Measurements from ENCODE around the gene STS.
A peak's percentile ranks its signal among the peaks of the same experiment; 100 is the strongest.

STS gene, protein sequence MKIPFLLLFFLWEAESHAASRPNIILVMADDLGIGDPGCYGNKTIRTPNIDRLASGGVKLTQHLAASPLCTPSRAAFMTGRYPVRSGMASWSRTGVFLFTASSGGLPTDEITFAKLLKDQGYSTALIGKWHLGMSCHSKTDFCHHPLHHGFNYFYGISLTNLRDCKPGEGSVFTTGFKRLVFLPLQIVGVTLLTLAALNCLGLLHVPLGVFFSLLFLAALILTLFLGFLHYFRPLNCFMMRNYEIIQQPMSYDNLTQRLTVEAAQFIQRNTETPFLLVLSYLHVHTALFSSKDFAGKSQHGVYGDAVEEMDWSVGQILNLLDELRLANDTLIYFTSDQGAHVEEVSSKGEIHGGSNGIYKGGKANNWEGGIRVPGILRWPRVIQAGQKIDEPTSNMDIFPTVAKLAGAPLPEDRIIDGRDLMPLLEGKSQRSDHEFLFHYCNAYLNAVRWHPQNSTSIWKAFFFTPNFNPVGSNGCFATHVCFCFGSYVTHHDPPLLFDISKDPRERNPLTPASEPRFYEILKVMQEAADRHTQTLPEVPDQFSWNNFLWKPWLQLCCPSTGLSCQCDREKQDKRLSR

GRCh38 chrX:7147413-7147977 is at the start of gene STS:
TSS of gene STS (plus strand) at chrX:7147712. CDS start at chrX:7253200, 105,488 bp downstream.
- DNase-seq: peak; percentile 62

DNA sequence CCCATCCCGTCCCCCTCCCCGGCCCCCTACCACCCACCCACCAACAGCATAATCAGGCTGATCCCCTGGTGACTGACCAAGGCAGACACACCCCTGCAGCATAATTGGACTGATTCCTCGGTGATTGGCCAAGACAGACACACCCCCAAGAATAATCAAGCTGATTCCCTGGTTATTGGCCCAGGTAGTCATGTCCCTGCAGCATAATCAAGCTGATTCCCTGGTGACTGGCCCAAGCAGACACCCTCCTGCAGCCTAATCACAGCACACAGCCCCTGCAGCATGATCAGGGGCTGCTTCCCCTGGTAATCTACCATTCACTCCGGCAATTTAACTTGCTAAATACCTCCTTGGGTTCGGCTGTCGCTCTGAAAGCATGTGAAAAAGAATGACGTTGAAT is 47.5 kb upstream of the STS start:
- DNase-seq: no peak

DNA sequence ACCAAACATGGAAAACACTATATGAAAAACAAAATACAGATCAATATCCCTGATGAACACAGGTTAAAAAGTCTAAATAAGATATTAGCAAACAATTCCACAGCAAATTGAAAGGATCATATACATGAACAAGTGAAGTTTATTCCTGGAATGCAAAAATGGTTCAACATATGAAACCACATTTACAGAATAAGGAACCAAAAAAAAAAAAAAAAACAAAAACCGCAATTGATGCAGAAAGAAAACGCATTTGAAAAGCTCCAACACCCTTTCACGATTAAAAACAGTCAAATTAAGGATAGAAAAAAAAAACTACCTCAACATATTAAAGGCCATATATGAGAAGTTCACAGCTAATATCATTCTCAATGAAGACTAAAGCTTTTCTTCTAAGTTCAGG is 45.4 kb upstream of the STS start:
- DNase-seq: no peak

DNA sequence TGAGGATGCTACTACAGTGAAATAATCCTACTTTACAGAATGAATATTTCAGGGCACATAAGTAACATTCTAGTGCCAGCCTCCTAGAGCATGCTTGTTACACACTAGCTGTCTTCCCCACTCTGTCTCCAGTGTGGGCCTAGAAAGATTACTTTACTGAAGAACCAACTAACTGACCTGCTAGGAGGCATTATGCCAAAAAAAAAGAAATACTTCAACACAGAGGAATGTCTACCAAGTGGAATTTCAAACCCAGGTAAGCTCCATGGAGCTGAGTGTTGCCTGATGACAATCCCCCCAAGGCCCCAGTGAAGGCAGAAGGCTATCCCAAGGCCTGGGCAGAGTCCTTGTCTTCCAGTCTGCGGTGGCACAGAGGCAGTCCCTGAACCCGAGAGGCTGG is 40.9 kb upstream of the STS start:
- no peak for DNase-seq

DNA sequence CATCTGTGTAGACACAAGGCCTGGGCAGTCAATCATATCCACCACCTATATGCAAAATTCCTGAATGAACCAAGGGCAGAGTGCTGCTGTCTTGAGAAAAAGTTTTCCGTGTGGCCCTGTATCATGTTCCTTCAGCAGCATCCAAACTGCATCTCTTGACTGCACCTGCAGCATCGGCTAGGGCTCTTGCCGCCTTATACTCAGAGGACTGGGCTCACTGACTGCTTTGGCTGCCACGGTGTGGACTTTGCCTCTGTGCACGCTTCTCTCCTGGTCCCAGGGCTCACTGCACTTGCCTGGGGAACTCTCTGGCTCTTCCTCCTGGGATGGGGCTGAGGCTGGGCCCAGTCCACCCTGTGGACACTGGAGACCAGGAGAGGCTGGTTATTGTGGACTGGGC is 39.5 kb upstream of the STS start:
- no peak for DNase-seq

GRCh38 chrX:7109049-7109531 is 38.4 kb upstream of the STS start:
- DNase-seq: no peak

GRCh38 chrX:7109838-7110793 is 37.4 kb upstream of the STS start:
- no peak for DNase-seq

DNA sequence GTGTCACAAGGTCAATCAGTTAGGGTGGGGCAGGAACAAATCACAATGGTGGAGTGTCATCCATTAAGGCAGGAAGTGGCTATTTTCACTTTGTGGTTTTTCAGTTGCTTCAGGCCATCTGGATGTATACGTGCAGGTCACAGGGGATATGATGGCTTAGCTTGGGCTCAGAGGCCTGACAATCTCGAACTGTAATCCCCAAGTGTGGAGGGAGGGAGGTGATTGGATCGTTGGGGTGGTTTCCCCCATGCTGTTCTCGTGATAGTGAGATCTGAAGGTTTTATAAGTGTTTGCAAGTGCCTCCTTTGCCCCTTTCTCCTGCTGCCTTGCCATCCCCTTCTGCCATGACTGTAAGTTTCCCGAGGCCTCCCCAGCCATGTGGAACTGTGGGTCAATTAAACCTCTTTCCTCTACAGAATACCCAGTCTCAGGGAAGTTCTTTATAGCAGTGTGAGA is 36.7 kb upstream of the STS start:
- DNase-seq: no peak

- peak; percentile 38 for DNase-seq
Observed at GRCh38 chrX:7111518-7111917, 36.0 kb upstream of the STS start.

- DNase-seq: peak; percentile 45
Observed at GRCh38 chrX:7112071-7112470, 35.4 kb upstream of the STS start.

DNA sequence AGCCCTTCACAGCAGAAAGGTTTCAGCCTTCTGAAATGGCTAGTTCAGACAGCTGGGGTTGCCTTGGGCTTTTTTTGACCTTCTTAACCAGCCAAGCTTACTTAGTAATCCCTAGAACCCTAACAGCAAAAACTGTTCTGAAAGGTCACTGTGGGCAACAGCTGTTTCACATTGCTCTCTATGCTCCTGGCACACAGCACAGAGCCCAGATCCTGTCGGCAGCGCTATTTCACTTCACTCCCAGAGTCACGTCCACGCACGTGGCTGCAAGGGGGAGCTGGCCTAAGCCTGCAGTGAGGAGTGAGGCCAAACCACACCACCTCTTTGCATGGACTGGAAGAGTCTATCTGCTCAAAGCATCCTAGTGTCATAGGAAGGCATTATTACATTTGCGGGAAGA is 32.0 kb upstream of the STS start:
- no peak for DNase-seq

DNA sequence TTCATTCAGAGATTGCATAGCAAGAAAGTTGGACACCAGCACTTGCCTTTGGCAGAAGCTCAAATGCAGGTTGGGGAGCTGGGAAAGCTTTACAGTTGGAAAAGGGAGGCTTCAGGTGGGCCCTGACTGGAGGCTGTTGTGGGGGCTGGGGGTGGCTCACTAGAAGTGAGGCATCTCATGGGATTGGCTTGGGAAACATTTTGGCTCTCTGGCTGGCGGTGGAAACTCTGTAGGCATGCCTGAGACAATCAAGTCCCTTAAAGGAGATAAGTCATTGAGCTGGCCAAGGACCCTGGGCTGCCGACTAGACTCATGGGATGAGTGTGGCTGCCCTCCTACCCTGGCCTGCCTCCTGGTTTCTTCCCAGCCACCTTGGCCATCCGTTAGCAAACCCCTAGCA is 31.4 kb upstream of the STS start:
- DNase-seq: no peak

DNA sequence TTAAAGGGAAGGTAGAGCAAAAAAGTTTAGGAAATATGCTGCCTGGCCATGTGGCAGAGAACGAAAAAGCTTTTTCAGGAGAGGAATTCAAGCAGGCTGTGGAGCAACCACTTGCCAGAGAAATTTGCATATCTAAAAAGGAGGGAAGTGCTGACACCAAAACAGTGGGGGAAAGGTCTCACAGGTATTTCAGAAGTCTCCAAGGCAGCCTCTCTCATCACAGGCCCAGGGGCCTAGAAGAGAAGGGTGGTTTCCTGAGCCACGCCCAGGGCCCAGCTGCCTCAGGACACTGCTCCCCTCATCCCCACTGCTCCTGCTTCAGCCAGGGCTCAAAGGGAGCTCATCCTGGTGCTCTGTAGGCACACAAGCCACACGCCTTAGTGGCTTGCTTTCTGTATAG is 29.9 kb upstream of the STS start:
- no peak for DNase-seq

DNA sequence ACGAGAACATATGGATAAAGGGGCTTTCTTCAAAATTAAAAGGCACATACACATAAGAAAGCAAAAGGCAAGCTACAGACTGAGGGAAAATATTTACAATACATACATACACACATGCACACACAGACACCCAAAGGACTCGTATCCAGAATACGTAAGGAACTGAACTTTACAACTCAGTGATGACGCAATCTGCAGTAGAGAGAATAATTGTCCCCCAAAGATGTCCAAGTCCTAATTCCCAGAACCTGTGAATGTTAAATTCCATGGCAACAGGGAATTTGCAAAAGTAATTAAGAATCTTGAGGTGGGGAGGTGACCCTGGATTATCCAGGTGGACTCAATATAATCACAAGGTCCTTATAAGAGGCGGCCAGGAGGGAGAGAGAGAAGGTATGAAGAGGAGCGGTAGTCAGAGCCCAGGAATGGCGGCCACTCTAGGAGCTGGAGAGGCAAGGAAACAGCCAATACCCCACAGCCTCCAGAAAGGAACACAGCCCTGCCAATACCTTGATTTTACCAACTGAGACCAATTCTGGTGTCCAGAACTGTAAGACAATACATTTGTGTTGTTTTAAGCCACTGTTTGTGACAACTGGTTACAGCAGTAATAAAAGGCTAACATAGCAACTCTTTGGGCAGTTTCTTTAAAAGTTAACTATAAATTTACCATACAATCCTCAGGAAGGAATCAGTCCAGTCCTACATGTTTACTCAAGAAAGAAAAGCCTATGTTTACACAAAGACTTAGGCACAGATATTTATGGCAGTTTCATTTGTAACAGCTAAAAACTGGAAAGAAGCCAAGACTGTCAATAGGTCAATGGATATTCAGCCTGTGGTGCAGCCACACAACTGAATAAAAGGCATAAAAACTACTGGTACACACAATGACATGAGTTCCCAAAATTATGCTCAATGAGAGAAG is 27.3 kb upstream of the STS start:
- peak; percentile 80 for DNase-seq

DNA sequence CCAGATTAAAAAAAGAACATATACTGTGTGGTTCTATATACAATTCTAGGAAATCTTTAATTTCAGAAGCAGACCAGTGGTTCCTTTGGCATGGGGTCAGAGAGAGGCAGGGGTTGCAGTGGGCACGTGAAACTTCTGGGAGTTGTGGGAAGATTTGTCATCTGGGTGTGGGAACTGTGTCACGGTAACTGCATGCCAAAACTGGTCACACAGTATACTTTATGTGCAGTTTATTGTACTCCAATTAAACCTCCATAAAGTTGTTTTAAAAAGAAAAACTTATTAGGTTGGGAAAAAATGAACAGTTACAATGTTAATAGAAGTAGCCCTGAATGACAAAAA is 26.7 kb upstream of the STS start:
- no peak for DNase-seq

DNA sequence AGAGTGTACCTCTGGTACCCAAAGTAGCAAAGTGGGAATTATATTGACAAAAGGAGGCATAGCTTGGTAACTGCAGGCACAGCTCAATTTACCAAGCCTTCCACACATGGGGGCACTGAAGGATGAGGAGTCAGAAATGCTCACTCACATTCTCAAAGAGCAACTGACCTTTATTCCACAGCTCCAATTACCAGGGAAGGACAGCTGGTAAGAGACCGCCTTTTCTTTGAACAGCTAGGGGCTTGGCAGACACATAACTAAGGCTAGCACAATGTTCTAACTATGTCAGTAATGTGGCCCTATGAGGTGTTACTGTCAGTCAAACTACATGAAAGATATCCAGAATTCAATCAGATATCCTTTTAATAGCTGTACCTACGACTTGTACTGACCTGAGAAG is 20.5 kb upstream of the STS start:
- DNase-seq: no peak

GRCh38 chrX:7131621-7132020 is 15.9 kb upstream of the STS start:
- DNase-seq: no peak

DNA sequence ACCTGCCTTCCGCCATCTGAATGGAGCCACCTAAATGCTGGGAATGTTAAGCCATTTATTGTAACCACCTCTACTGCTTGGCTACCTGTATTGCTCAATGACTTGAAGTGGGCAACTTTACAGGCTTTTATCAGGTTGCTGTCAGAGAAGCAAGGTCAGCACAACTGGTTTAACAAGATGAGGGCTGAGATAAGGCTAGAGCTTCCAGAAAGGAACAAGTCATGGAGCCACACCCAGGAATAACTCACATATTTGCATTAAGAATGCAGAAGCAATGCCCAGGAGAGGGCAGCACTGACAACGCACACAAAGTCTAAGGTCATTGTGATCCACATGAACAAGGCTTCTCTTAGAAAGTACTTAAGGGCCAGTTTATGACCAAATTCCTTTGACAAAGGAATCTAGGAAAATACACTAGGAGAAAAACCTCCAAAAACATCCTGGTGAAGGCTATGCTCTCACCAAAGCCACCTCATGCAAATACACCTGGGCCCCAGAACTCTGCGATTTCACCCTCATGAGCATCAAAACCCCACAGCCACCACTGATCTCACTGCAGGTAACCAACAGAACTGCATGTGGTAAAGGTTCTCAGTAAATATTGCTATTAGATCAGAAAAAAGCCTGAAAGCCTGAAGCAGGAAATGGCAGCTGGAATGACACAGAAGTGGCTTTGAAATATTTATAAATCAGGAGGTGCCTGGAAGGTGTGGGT is 15.0 kb upstream of the STS start:
- DNase-seq: peak; percentile 72

DNA sequence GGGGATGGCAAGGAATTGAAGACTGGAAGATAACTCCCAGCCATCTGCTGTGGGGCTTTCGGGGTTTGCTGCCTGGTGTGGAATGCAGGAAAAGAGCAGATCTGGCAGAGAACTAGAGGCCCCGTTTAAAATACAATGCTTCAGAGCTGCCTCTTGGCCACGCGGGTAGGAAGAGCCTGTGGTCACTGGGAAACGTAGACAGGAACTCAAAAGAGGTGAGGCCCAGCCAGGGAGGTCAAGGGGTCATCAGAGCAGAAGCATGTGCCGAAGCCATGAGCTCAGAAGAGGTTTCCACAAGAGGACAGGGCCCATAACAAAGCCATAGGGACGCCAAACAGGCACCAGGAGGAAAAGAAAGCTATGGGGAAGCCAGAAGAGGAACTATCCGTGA is 14.5 kb upstream of the STS start:
- DNase-seq: peak; percentile 36

GRCh38 chrX:7134981-7135380 is 12.5 kb upstream of the STS start:
- no peak for DNase-seq

Measured in NCI-H146 (cell line).